AG04450 (cell line): Measurements from ENCODE around the gene RNASE2. TPM values are rescaled to one million over a fixed set of nuclear protein-coding genes. Genes with fewer than 3 reads are reported as not detected.
A peak's percentile ranks its signal among the peaks of the same experiment; 100 is the strongest.
"Not testable (repeated sequence)": the region's sequence is repeated elsewhere in the genome, so short reads cannot be mapped to it uniquely, and the experiment has no call there.

Experiments used
- CTCF ChIA-PET: fragments of 300-600, 350-600 bp; formaldehyde crosslinking; extraction: SDS; loops from one replicate; lab custom pipeline; 2022; ENCODE audit warnings: antibody characterized with exemption, inconsistent platforms; lab: Charles Lee
- POLR2A ChIA-PET: fragments of 350-600 bp; formaldehyde crosslinking; extraction: SDS; loops from one replicate; lab custom pipeline; 2021; ENCODE audit warnings: antibody characterized with exemption, inconsistent platforms; lab: Yijun Ruan, JAX
- DNase-seq: peaks from one replicate; pipeline ENCODE4 v3.0.0-alpha.2; 2011; ENCODE audit warnings: low read depth, low spot score
- H3K27ac ChIP-seq: one replicate; pipeline ENCODE4 v1.5.1; 2012; ENCODE audit warnings: low read depth, low read length, control low read depth
- H3K27me3 ChIP-seq: one replicate; pipeline ENCODE4 v1.6.0; 2012; ENCODE audit warnings: low read length; ENCODE audit not compliant: control insufficient read depth, insufficient read depth
- H3K4me3 ChIP-seq: 2 replicates; pipeline ENCODE4 v1.5.1; 2011; ENCODE audit warnings: mild to moderate bottlenecking, low read depth, low read length, control low read depth
- H3K9me3 ChIP-seq: 2 replicates; pipeline ENCODE4 v1.5.1; 2012; ENCODE audit warnings: low read length; ENCODE audit not compliant: control insufficient read depth, insufficient read depth
- CTCF ChIP-seq: IDR thresholded peaks from 2 replicates; pipeline ENCODE4 v1.5.1; 2011; ENCODE audit warnings: low read depth, low read length, control low read depth, inconsistent platforms
- polyA plus RNA-seq: library from polyadenylated mRNA; depleted of rRNA; stranded (reverse); fragments of >200 nt; gene quantifications from 2 replicates; pipeline ENCODE4 v1.2.3, GENCODE V29; 2011

The RNASE2 gene
- polyA plus RNA-seq, 1 experiment, result not detected

- H3K27ac ChIP-seq, result no peak overlapping the region
- DNase-seq, result no peak
- TF ChIP-seq CTCF, result peak; percentile 43
- ChIA-PET CTCF (no interaction called here), POLR2A (no interaction called here)
- no peak overlapping the region for H3K4me3 ChIP-seq
- no peaks in the 10 kb centered on the region for H3K27me3 ChIP-seq
- no peaks in the 10 kb centered on the region for H3K9me3 ChIP-seq
Observed at GRCh38 chr14:20934148-20934762, 21.0 kb upstream of the RNASE2 start.

DNA sequence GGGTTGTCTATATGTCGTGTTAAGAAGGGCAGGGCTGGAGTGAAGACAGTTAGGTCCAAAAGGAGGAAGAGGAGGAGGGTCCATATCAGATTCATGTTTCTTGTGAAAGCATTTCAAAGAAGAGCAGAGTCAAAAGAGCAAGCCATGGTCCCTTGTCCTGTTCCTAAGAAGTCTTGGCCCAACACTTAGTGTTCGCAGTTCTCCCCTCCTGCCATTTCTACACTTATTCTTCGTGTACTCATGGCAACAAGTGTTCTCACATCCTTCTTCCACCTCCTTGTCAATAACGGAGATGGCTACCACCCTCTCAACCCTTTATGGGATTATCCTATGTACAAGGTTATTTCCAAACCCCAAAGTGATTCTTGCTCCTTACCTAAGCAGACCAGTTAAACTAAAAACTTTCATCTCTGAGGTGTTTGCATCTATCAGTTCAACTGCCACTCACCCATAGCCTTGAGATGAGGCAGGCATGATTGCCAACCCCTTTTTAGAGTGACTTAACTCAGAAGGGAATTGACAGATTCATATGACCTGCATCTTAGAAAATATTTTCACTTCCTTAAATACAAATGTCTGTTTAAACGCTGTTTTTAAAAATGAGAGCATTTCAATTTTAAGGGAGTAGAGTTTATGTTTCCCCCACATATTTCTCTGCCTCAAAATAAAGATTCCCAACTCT is 19.8 kb upstream of the RNASE2 start:
- POLR2A ChIA-PET, result no interaction called here
- no peaks in the 10 kb centered on the region for H3K9me3 ChIP-seq
- CTCF ChIA-PET, result no interaction called here
- TF ChIP-seq CTCF, result no peak
- H3K4me3 ChIP-seq, result no peak overlapping the region
- DNase-seq, result no peak
- H3K27me3 ChIP-seq, result no peaks in the 10 kb centered on the region
- H3K27ac ChIP-seq, result no peak overlapping the region

- DNase-seq, H3K27me3 ChIP-seq, H3K27ac ChIP-seq, CTCF ChIA-PET, H3K9me3 ChIP-seq, H3K4me3 ChIP-seq, POLR2A ChIA-PET: not testable (repeated sequence)
Observed at GRCh38 chr14:20945146-20945545, 10.1 kb upstream of the RNASE2 start.

DNA sequence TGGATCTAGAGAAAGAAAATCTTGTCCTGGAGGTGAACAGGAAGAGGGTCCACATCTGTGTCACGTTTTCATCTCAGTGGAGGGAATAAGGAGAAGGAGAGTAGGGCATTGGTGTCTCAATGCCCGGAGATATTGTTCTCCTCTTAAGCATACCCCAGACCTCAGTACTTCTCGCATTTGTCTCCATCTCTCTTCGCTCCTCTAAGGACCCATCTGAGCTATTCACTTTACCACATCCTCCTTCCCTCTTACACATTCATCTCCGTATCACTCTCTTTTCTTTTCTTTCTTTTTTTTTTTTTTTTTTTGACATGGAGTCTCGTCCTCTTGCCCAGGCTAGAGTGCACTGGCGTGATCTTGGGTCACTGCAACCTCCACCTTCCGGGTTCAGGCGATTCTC is 8.6 kb upstream of the RNASE2 start:
- H3K9me3 ChIP-seq, H3K27me3 ChIP-seq, POLR2A ChIA-PET, CTCF ChIA-PET, DNase-seq, H3K4me3 ChIP-seq, H3K27ac ChIP-seq: not testable (repeated sequence)

- POLR2A ChIA-PET, result not testable (repeated sequence)
- CTCF ChIA-PET, result interaction anchor here (1.0 to 3.3 kb wide), 2 partner anchors 16 to 98 kb away, joined by 3 to 18 read pairs; no protein-coding TSS in a partner anchor
Observed at GRCh38 chr14:20955538-20955873, 219 bp downstream of the RNASE2 start.

GRCh38 chr14:20956376-20956976 is 1.2 kb downstream of the RNASE2 start:
- Histone ChIP-seq H3K9me3 (no peaks in the 10 kb centered on the region), H3K4me3 (no peak overlapping the region), H3K27me3 (peaks cover 2% of the 10 kb centered on the region), H3K27ac (no peak overlapping the region)
- ChIA-PET CTCF (interaction anchor here (1.0 to 3.3 kb wide), 2 partner anchors 15 to 99 kb away, joined by 3 to 18 read pairs; no protein-coding TSS in a partner anchor), POLR2A (no interaction called here)
- no peak for DNase-seq
- TF ChIP-seq CTCF, result no peak

More at GRCh38 chr14:20955538-20955873, 219 bp downstream of the RNASE2 start:
- H3K27me3 ChIP-seq, DNase-seq, H3K27ac ChIP-seq, H3K9me3 ChIP-seq, H3K4me3 ChIP-seq: not testable (repeated sequence)

DNA sequence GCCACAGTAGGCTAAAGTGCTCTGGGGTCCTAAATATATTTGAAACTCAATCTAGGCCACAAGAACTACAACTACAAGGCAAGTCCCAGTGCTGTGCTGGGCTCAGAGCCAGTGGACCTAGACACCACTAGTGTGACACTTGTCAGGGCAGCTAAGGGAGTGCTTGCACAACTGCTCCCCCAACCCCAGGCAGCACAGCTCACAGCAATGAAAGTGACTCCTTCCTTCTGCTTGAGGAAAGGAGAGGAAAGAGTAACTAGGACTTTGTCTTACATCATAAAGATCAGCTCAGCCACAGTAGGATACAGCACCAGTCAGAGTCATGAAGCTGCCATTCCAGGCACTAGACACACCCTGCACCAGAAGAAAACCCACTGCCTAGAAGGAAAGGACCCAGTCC is 3.7 kb downstream of the RNASE2 start:
- H3K27me3 ChIP-seq, DNase-seq, POLR2A ChIA-PET, H3K4me3 ChIP-seq, H3K27ac ChIP-seq, H3K9me3 ChIP-seq: not testable (repeated sequence)
- CTCF ChIA-PET, result interaction anchor here (5.3 kb wide), 1 partner anchor 13 kb away, joined by 106 read pairs; no protein-coding TSS in a partner anchor
